GM21390 (cell line): Measurements from ENCODE around the gene MYO1E.

Source experiments
- ATAC-seq: cut with Tn5 transposase; IDR thresholded peaks from one replicate; pipeline ENCODE4 v1.9.1; 2021; ENCODE audit not compliant: unreplicated experiment

MYO1E gene

DNA sequence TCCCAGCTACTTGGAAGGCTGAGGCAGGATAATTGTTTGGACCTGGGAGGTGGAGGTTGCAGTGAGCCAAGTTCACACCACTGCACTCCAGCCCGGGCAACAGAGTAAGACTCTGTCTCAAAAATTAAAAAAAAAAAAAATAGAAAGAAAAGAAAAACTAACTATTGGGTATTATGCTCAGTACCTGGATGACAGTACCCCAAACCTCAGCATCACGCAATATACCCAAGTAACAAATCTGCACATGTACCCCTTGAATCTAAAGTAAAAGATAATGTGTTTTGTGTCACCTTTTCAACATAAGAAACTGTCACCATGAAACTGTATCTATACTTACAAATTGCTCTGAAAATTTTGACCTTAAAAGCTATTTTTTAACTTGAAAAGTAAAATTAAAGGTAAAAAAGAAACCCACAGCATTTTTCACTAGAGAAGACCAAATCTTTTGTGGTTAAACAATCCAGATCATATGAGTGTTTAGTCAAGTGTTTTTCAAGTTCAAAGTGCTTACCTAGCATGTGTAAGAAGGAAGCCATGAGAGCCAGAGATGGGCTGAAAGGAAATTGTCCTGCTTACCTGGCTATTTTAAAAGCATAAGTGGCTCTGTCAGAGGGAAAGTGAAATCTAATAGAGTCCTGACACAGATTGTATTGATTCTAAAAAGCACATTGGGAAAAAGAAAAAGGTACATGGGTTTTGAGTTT lies 50.5 kb downstream of the MYO1E start:
- peak; percentile 50 for ATAC-seq

DNA sequence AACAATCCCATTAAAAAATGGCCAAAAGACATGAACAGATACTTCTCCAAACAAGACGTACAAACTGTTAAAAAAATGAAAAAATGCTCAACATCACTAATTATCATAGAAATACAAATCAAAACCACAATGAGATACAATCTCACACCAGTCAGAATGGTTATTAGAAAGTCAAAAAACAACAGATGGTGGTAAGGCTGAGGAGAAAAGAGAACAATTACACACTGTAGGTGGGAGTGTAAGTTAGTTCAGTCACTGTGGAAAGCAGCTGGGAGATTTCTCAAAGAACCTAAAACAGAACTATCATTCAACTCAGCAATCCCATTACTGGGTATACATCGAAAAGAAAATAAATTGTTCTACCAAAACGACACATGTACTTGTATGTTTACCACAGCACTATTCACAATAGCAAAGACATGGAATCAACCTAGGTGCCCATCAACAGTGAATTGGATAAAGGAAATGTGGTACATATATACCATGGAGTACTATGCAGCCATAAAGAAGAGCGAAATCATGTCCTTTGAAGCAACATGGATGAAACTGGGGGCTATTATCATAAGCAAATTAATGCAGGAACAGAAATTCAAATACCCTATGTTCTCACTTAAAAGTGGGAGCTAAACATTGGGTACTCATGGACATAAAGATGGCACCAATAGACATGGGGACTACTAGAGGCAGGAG lies 51.5 kb downstream of the MYO1E start:
- no peak for ATAC-seq

DNA sequence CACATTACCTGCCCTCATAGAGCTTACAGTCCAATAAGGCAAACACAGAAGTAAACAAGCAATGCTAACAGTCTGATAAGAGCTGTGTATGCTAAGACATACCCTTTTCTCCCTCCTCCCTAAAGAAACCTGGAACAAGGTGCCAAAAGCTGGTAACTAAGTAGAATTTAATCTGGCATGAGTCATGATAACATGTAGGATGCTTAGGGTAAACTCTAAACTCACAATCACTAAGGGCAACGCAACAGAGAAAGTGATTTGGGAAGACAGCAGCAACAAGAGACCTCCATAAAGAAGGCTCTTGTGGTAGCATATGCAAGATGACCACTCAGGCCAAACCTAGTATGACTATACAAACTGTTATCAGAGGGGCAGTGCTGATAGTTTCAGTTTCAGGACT lies 55.5 kb downstream of the MYO1E start:
- ATAC-seq: no peak

DNA sequence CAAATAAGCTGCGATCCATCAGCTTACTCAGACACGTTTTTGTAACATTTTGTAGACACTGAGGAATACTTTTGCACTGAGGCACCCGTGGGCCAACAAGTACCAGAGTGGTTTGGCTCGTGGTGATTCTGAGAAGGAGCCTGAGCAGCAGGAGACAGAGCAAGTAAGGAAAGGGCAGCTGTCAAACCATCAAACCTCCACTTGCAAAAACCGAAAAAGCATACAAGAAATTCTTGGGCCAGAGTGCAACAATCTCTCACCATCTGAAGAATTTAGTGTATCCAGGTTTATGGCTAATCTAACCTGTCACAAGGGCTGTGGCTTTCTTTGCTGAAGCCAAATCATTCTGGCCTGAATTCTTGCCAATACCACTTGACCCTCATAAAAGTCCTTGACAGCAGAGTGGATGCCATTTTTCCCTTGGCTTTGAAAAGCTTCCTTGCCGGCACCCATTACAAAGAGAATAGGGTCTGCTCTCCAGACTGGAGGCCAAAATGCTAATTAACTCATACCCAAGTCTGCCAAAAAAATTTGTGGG lies 56.7 kb downstream of the MYO1E start:
- ATAC-seq: no peak

DNA sequence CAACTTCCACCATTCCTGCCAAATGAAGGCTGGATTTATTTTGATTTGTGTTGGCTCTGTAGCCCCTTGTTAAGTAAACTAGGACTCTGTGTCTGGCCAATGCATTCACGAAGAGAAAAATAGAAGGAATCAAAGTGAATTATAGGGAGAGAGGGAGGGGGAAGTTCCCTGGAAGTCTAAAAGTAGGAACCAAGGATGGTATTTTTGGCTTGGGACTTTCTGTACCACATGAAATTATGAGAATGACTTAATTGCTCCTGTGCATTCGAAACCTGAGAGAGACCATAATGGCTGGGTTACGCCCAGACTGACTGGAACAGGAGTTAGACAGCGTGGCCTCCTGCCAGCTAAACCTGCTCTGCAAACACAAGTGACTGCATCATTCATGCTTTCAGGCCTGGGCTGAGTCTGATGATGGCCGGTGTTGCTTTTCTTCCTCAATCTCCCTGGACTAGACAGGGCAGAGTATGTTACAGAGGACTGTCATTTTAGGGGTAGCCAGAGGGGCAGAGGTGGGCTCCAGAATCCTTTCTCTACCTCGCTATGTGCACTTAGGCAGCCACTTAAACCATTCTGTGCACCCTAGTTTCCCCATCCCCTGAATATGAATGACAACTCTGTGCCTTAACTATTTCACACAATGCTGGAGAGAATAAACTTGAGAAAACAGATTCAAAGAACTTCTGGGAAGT lies 58.9 kb downstream of the MYO1E start:
- ATAC-seq: peak; percentile 74

DNA sequence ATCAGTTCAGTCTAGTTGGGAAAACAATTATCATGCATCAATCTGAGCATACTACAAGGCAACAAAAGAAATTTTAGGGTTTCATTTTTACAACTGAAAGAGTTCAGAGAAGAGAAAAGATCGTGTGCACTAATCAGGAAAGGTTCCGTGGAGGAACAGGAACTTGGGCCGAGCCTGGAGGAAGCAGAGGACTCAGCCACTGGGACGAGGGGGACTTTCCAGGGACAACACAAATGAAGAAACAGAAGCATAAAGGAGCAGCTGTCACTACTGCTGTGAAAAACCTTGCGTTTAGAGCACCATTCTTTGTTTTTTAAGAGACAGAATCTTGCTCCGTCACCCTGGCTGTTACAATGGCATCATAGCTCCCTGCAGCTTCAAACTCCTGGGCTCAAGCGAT lies 60.5 kb downstream of the MYO1E start:
- ATAC-seq: no peak

DNA sequence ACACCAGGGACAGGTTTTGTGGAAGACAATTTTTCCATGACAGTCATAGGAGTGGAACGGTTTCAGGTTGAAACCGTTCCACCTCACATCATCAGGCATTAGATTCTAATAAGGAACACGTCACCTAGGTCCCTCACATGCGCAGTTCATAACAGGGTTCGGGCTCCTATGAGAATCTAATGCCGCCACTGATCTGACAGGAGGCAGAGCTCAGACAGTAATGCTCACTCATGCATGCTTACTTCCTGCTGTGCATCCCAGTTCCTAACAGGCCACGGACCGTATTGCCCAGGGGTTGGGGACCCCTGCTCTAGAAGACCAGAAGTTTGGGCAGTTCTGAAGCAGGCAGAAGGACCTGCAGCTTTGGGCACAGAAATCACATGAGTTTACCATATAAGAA lies 61.5 kb downstream of the MYO1E start:
- ATAC-seq: no peak

DNA sequence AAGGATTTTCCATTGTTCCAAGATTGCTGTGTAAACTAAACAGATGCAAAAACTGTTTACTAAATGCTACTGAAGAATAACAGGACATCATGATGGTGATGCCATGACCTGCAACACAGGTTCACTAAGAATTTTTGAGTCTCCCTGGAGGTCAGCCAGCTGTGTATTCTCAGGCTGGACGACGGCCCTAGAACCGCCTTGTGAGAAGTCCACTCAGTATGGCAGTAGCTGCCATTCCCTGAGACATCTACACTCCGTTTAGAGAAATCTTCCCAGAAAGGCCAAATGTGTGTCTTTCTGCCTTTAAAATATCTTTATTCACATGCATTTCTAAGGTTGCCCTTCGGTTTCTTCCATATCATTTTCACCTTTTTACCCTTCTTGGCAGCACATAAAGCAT lies 63.3 kb downstream of the MYO1E start:
- no peak for ATAC-seq

DNA sequence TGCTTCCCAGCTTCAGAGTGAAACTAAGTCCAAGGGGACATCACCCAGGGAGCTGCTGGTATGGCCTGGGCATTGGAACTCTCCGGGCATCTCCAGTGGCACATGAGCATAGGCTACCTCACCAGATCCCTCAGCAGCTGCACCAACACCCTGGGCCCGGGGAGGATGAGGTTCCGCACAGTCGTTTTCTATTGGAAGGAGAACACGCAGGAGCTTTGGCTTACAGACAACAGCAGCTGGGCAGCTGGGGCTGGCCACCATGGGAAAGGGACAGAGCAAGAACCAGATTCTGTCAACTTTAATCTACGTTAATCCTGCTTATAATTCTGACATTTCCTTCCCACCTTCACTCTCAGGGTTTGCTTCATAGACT lies 65.5 kb downstream of the MYO1E start:
- ATAC-seq: no peak

DNA sequence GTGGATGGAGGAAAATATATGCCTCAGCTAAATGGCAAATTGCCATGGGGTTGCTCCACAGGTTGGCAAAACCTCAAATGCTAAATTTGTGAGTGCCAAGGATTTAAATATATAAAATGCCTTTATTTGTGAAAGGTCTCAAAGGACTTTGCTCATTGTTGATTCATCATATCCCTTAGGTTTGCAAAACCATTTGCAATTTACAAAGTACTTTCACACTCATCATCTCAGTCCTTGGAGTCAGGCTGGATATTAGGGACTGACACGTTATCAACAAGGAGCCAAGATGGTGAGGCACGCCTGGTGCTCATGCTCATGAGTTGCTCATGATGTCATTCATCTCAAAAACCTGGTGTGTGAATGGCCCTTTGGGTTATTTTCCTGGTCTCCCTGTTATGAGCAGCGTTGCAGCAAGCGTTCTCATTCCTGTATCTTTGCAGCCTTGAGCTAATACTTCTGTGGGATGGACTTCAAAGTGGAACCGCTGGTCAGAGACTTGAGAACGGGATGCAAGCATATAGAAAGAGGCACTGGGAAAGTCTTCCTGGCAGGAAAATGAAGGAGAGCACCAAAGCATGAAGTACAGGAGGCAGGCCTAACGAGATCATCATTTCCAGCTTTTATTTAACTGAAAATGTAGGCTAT lies 66.0 kb downstream of the MYO1E start:
- ATAC-seq: no peak

DNA sequence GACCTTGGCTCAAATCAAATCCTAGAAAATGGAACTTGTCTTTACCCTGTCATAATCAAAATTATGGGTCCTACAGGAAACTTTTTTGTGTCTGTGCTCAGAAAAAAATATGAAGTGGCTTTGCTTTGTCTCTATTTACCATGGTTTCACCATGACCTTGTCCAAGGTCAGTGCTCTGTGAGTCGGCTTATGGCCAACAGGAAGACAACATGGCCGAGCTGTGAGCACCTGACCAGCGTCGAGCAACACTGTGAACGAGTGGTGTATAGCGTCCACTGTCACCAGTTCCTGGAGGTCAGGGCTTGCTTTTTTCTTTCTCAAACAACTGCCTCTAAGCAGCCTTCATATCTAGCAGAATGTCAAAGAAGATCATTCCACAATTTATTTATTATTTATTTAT lies 67.9 kb downstream of the MYO1E start:
- no peak for ATAC-seq

DNA sequence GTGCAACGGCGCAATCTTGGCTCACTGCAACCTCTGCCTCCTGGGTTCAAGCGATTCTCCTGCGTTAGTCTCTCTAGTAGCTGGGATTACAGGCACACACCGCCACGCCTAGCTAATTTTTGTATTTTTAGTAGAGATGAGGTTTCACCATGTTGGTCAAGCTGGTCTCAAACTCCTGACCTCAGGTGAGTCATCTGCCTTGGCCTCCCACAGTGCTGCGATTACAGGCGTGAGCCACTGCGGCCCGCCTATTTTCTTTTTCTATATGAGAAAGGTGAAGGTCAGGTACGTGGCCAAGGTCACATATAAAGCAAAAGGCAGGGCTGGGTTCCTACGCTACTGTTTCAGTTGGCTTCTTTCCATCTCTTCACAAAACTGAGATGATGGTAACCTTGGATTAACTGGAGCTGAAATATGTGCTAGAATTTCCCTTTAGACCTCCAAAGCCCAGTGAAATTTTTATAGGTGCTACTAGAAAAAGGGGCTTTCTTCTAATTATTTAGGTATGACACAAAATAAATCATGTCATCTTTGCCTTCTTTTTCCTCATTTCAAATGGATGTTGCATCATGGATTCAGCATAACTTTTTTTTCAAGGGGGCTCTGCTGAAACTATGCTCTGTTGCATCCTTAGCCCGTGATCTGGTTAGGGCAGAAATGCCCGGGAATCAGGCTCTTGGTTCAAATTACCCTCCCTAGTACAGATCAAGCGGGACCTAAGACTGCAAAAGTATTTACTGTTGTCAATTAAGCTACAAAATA lies 68.5 kb downstream of the MYO1E start:
- ATAC-seq: peak; percentile 46

DNA sequence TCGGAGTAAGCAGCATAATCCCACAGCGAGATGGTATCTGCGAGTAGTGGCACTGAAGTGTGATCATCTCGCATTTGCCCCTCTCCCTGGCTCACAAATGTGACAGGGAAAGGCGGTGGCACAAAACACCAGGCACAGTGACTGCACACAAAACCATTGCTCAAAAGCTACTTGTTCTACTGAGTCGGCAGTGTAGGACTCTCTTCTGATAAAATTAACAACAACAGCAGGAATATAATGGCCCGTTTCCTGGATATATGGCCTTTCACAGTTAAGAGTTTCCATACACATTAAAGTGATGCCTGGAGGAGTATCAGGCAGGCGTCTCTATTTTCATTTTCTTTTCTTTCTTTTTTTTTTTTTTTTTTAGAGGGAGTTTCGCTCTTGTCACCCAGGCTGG lies 69.0 kb downstream of the MYO1E start:
- ATAC-seq: peak; percentile 28

DNA sequence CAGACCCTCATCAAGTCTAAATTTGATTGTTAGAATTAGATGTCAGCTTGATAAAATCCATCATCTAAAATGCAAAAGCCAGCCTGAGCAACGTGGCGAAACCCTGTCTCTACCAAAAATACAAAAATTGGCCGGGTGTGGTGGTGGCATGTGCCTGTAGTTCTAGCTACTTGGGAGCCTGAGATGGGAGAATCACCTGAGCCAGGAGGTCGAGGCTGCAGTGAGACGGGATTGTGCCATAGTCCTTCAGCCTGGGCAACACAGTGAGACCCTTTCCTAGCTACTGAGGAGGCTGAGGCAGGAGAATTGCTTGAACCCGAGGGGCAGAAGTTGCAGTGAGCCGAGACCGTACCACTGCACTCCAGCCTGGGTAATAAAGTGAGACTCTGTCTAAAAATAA lies 69.5 kb downstream of the MYO1E start:
- no peak for ATAC-seq

DNA sequence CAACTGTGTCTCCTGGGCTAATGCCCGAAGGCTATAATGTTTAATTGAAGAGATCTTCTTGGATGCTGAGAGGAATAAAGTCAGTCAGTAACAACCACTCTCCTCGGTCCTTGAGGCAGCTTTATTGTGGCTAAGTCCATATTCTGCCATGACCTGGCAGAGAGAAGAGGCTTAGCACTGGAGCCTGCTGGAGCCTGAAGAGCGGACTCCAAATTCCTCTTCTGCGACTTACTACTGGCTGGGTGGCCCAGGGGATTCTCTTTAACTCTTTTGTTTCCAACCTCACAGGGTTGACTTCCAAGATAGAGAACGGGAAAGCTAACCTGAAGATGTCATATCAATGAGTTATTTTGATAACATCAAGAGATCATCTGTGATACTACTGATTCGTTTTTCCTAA lies 71.1 kb downstream of the MYO1E start:
- ATAC-seq: no peak

DNA sequence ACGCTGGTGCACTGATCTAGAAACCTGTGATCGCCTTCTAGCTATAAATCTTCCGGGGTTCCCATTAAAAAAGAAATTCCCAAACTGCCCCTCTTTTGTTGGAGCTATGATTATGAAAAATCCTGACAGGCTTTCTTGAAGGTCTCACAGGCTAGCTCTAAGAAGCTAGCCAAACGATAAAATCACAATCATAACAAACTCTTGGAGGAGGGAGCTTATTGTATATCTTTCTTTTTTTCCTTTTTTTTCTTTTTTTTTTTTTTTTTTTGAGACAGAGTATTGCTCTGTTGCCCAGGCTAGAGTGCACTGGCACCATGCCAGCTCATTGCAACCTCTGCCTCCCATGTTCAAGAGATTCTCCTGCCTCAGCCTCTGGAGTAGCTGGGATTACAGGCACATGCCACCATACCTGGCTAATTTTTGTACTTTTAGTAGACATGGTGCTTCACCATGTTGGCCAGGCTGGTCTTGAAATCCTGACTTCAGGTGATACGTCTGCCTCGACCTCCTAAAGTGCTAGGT lies 72.0 kb downstream of the MYO1E start:
- ATAC-seq: no peak

DNA sequence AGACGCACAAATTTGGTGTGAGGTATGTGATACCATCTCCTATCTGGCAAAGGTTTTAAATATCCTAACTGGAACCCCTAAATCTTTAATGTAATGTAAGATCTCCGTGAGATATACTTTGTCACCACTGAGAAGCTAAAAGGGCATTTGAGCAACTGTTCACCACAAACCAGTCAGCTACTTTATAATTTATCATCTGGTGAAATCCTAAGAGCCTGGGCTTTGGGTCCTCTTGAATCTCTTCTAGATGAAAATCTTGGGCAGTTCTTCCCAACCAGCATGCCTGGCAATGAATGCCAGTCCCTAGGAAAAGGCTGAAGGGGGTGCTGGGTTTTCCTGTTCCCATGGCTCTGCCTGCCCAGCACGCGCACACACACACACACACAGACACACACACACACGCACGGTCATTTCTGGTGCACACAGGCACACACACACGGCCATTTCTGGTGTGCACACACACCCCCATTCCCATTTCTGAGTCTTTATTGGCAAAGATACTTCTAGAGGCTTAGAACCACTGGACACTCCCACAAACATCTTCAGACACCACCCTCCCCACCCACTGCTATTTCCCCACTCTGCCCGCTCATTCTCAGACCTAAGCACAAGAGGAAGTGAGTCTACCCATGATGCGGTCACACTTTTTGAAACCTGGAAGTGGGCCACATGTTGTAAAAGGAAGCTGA lies 72.6 kb downstream of the MYO1E start:
- ATAC-seq: peak; percentile 45

DNA sequence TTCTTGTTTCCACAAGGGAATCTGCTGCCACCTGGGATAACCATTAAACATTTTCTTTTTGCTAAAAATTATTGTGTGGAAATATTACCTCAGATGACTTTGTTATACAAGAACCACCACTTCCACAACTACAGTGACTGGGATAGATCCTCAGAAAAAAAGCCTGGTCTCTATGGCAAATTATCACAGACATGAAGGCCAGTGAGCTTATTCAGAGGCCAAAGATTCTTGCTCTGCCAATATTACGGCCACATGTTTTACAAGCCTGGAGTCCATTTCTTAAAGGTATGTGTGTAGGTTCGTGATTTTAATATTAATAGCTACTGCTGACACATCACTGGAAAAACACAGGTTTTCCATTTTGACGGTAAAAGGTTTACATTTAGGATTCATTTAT lies 73.8 kb downstream of the MYO1E start:
- ATAC-seq: no peak

DNA sequence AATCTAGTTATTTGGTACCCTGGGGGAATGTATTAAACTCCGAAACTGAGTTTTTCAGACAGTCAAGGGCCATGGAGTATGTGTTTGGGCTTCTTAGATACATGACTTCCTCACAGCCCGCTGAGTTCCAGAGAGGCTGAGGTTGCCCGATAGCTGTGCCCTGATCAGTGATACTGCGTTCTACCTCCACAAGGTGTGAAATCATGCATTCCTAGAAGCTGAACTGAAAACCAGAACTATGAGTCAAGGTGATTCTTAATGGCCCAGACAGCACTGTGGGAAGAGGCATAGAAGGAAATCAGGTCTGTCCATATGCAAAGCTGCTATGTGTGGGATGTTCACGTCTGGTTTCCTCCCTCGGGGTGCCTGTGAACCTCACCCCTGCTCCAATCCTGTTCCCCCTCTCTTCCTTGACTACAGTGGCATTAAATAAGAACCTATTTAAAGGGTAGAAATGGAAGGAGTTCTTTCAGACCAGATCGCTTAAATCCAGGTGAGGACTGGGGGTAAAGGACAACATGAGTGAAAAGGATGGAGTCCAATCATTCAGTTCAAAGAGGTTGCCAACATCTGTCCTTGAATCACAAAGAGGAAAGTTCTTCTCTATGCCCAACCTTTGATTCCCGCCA lies 74.3 kb downstream of the MYO1E start:
- peak; percentile 79 for ATAC-seq
